Activated naive CD4-positive, alpha-beta T cell treated with anti-CD3 and anti-CD28 coated beads for 36 hours (primary cell): Measurements from ENCODE around the gene ESF1. TPM values are rescaled to one million over a fixed set of nuclear protein-coding genes. Genes with fewer than 3 reads are reported as not detected.
A peak's percentile ranks its signal among the peaks of the same experiment; 100 is the strongest.

Experiments used
- CTCF ChIA-PET: fragments of 350-600 bp; sonication (Branson Sonifier 250); formaldehyde crosslinking; loops from one replicate; lab custom pipeline; 2021; ENCODE audit warnings: antibody characterized with exemption; lab: Charles Lee
- DNase-seq: peaks from one replicate; pipeline ENCODE4 v3.0.0-alpha.2; 2020
- H3K27ac Mint-ChIP-seq: one replicate; pipeline ENCODE4 v1.8.0; 2021; ENCODE audit warnings: mild to moderate bottlenecking, mixed read lengths
- H3K27me3 Mint-ChIP-seq: one replicate; pipeline ENCODE4 v1.8.0; 2021; ENCODE audit warnings: low read depth, mixed read lengths
- H3K36me3 Mint-ChIP-seq: one replicate; pipeline ENCODE4 v1.8.0; 2021; ENCODE audit warnings: low read depth, mixed read lengths
- H3K4me1 Mint-ChIP-seq: one replicate; pipeline ENCODE4 v1.8.0; 2021; ENCODE audit warnings: low read depth, mixed read lengths
- H3K4me3 Mint-ChIP-seq: one replicate; pipeline ENCODE4 v1.8.0; 2021; ENCODE audit warnings: mild to moderate bottlenecking, moderate library complexity, mixed read lengths
- H3K9me3 Mint-ChIP-seq: one replicate; pipeline ENCODE4 v1.8.0; 2021; ENCODE audit warnings: mixed read lengths
- intact Hi-C: fragments of 100-400 bp; cut with micrococcal nuclease; formaldehyde crosslinking; loops from one replicate; pipeline ENCODE4 v1.15.1; 2023
- total RNA-seq, 2 experiments: library from RNA; stranded (reverse); gene quantifications; one replicate each; pipeline ENCODE4 v1.2.3, GENCODE V29; 2021

ESF1 gene
- total RNA-seq, 2 experiments from 2014 or later = 14.5 TPM

GRCh38 chr20:13810446-13810845 lies 25.7 kb upstream of the ESF1 start:
- Mint-ChIP-seq H3K4me1 (peaks cover 7% of the 10 kb centered on the region), H3K9me3 (no peaks in the 10 kb centered on the region), H3K36me3 (peaks cover 10% of the 10 kb centered on the region), H3K4me3 (no peak overlapping the region), H3K27ac (no peak overlapping the region), H3K27me3 (no peaks in the 10 kb centered on the region)
- DNase-seq = no peak
- intact Hi-C loops = no loop called here
- CTCF ChIA-PET = no interaction called here

GRCh38 chr20:13809855-13810254 lies 25.1 kb upstream of the ESF1 start:
- intact Hi-C loops = no loop called here
- peaks cover 7% of the 10 kb centered on the region for H3K4me1 Mint-ChIP-seq
- no peaks in the 10 kb centered on the region for H3K9me3 Mint-ChIP-seq
- no peak for DNase-seq
- CTCF ChIA-PET = no interaction called here
- H3K27me3 Mint-ChIP-seq = no peaks in the 10 kb centered on the region
- H3K36me3 Mint-ChIP-seq = peaks cover 10% of the 10 kb centered on the region
- no peak overlapping the region for H3K27ac Mint-ChIP-seq
- no peak overlapping the region for H3K4me3 Mint-ChIP-seq

GRCh38 chr20:13809373-13809772 lies 24.7 kb upstream of the ESF1 start:
- Mint-ChIP-seq H3K27ac (no peak overlapping the region), H3K4me1 (peaks cover 7% of the 10 kb centered on the region), H3K36me3 (peaks cover 10% of the 10 kb centered on the region), H3K27me3 (no peaks in the 10 kb centered on the region), H3K4me3 (no peak overlapping the region), H3K9me3 (no peaks in the 10 kb centered on the region)
- intact Hi-C loops = no loop called here
- DNase-seq = no peak
- CTCF ChIA-PET = no interaction called here

- H3K27me3 Mint-ChIP-seq = no peaks in the 10 kb centered on the region
- H3K9me3 Mint-ChIP-seq = no peaks in the 10 kb centered on the region
- H3K4me3 Mint-ChIP-seq = no peak overlapping the region
- DNase-seq = no peak
- no peaks in the 10 kb centered on the region for H3K4me1 Mint-ChIP-seq
- peaks cover 30% of the 10 kb centered on the region for H3K36me3 Mint-ChIP-seq
- CTCF ChIA-PET = no interaction called here
- intact Hi-C loops = no loop called here
- H3K27ac Mint-ChIP-seq = no peak overlapping the region
These were observed 16.0 kb upstream of the ESF1 start for GRCh38 chr20:13800728-13801134.

GRCh38 chr20:13799974-13800373 lies 15.3 kb upstream of the ESF1 start:
- Mint-ChIP-seq H3K36me3 (peaks cover 31% of the 10 kb centered on the region), H3K4me3 (no peak overlapping the region), H3K9me3 (no peaks in the 10 kb centered on the region), H3K27me3 (no peaks in the 10 kb centered on the region), H3K4me1 (no peaks in the 10 kb centered on the region), H3K27ac (no peak overlapping the region)
- intact Hi-C loops = no loop called here
- DNase-seq = no peak
- CTCF ChIA-PET = no interaction called here

GRCh38 chr20:13799040-13799439 lies 14.3 kb upstream of the ESF1 start:
- H3K27me3 Mint-ChIP-seq = no peaks in the 10 kb centered on the region
- H3K4me3 Mint-ChIP-seq = no peak overlapping the region
- peaks cover 36% of the 10 kb centered on the region for H3K36me3 Mint-ChIP-seq
- H3K27ac Mint-ChIP-seq = no peak overlapping the region
- no peaks in the 10 kb centered on the region for H3K9me3 Mint-ChIP-seq
- no peak for DNase-seq
- intact Hi-C loops = no loop called here
- H3K4me1 Mint-ChIP-seq = no peaks in the 10 kb centered on the region
- CTCF ChIA-PET = interaction anchor here (0.6 to 1.8 kb wide), 2 partner anchors 11 to 21 kb away, joined by 7 read pairs; no protein-coding TSS in a partner anchor

- peaks cover 45% of the 10 kb centered on the region for H3K36me3 Mint-ChIP-seq
- no peaks in the 10 kb centered on the region for H3K9me3 Mint-ChIP-seq
- intact Hi-C loops = no loop called here
- H3K4me3 Mint-ChIP-seq = no peak overlapping the region
- CTCF ChIA-PET = no interaction called here
- no peaks in the 10 kb centered on the region for H3K27me3 Mint-ChIP-seq
- DNase-seq = no peak
- no peaks in the 10 kb centered on the region for H3K4me1 Mint-ChIP-seq
- H3K27ac Mint-ChIP-seq = no peak overlapping the region
These were observed 9.9 kb upstream of the ESF1 start for GRCh38 chr20:13794667-13795066.

- H3K4me3 Mint-ChIP-seq = no peak overlapping the region
- H3K27me3 Mint-ChIP-seq = no peaks in the 10 kb centered on the region
- H3K36me3 Mint-ChIP-seq = peaks cover 37% of the 10 kb centered on the region
- DNase-seq = no peak
- H3K27ac Mint-ChIP-seq = no peak overlapping the region
- CTCF ChIA-PET = interaction anchor here (0.9 to 1.2 kb wide), 2 partner anchors 14 to 45 kb away, joined by 4 read pairs; no protein-coding TSS in a partner anchor
- no peaks in the 10 kb centered on the region for H3K9me3 Mint-ChIP-seq
- H3K4me1 Mint-ChIP-seq = peaks cover 2% of the 10 kb centered on the region
- intact Hi-C loops = no loop called here
These were observed 8.3 kb upstream of the ESF1 start for GRCh38 chr20:13793001-13793400.

- Mint-ChIP-seq H3K9me3 (no peaks in the 10 kb centered on the region), H3K27me3 (no peaks in the 10 kb centered on the region), H3K4me1 (peaks cover 10% of the 10 kb centered on the region), H3K27ac (no peak overlapping the region), H3K36me3 (peaks cover 35% of the 10 kb centered on the region), H3K4me3 (no peak overlapping the region)
- DNase-seq = no peak
- CTCF ChIA-PET = interaction anchor here (0.5 to 1.2 kb wide), 3 partner anchors 16 to 164 kb away, joined by 3 to 4 read pairs (median 3); no protein-coding TSS in a partner anchor
- intact Hi-C loops = no loop called here
These were observed 7.1 kb upstream of the ESF1 start for GRCh38 chr20:13791540-13792459.

- intact Hi-C loops = no loop called here
- no peak overlapping the region for H3K27ac Mint-ChIP-seq
- CTCF ChIA-PET = interaction anchor here (1.2 kb wide), 1 partner anchor 29 kb away, joined by 3 read pairs; no protein-coding TSS in a partner anchor
These were observed 6.0 kb upstream of the ESF1 start for GRCh38 chr20:13790708-13791107.

GRCh38 chr20:13788167-13788834 lies 3.6 kb upstream of the ESF1 start:
- Mint-ChIP-seq H3K36me3 (peaks cover 29% of the 10 kb centered on the region), H3K27ac (no peak overlapping the region)

More at GRCh38 chr20:13790708-13791107, 6.0 kb upstream of the ESF1 start:
- Mint-ChIP-seq H3K4me1 (peaks cover 21% of the 10 kb centered on the region), H3K36me3 (peaks cover 31% of the 10 kb centered on the region), H3K4me3 (no peak overlapping the region), H3K9me3 (no peaks in the 10 kb centered on the region), H3K27me3 (no peaks in the 10 kb centered on the region)
- no peak for DNase-seq

GRCh38 chr20:13786143-13786828 lies 1.6 kb upstream of the ESF1 start:
- DNase-seq = no peak
- Mint-ChIP-seq H3K4me1 (peaks cover 39% of the 10 kb centered on the region), H3K36me3 (peaks cover 39% of the 10 kb centered on the region), H3K9me3 (no peaks in the 10 kb centered on the region), H3K27ac (peak overlapping the region; percentile 51), H3K27me3 (no peaks in the 10 kb centered on the region), H3K4me3 (peak overlapping the region; percentile 99)
- CTCF ChIA-PET = interaction anchor here (1.7 to 3.4 kb wide), 2 partner anchors 14 to 32 kb away, joined by 6 to 16 read pairs; no protein-coding TSS in a partner anchor
- intact Hi-C loops = loop anchor here (5.0 to 10.0 kb wide), 2 partner anchors 669 to 1891 kb away; no protein-coding TSS in a partner anchor

More at GRCh38 chr20:13788167-13788834, 3.6 kb upstream of the ESF1 start:
- H3K27me3 Mint-ChIP-seq = no peaks in the 10 kb centered on the region
- no peaks in the 10 kb centered on the region for H3K9me3 Mint-ChIP-seq
- peak; percentile 57 for DNase-seq
- CTCF ChIA-PET = interaction anchor here (0.6 to 2.6 kb wide), 13 partner anchors 9 to 621 kb away, joined by 3 to 18 read pairs (median 4); no protein-coding TSS in a partner anchor
- intact Hi-C loops = loop anchor here (1.0 to 10.0 kb wide), 3 partner anchors 329 to 1894 kb away; no protein-coding TSS in a partner anchor
- H3K4me3 Mint-ChIP-seq = no peak overlapping the region
- H3K4me1 Mint-ChIP-seq = peaks cover 26% of the 10 kb centered on the region
